ENCODE results near the gene ZNF205. TPM values are rescaled to one million over a fixed set of nuclear protein-coding genes. Genes with fewer than 3 reads are reported as not detected.

ZNF205 gene
- total and polyA plus RNA-seq, 8 donors = 0.87 to 27.5 (median 12.9) TPM

- peak in 1 of 2 donors; percentile 73 for DNase-seq
- Histone ChIP-seq H3K36me3 (no peaks in the 10 kb centered on the region), H3K9me3 (no peaks in the 10 kb centered on the region), H3K27me3 (peaks cover 0 to 20% (median 3%) of the 10 kb centered on the region in 3 donors), H3K27ac (peak overlapping the region; percentile 3 to 69 (median 53)), H3K4me1 (peaks cover 0 to 25% (median 7%) of the 10 kb centered on the region in 4 donors), H3K4me3 (peak overlapping the region in 2 of 4 donors; percentile 18 to 28)
- WGBS, 5 donors = 57 to 75% (median 67%) methylated on average over 12 to 18 of the region's 18 CpGs
- intact Hi-C loops (cut with DNase I; ENCODE audit: low total_unique reads) = no loop called here
- no peak for TF ChIP-seq EP300 (IDR thresholded peaks at IDR 0.05)
- no peak for TF ChIP-seq POLR2AphosphoS5 (IDR thresholded peaks at IDR 0.05)
- TF ChIP-seq POLR2A (IDR thresholded peaks at IDR 0.05) = no peak
- TF ChIP-seq CTCF (IDR thresholded peaks at IDR 0.05) = peak in 1 of 7 experiments; percentile 10
Observed at GRCh38 chr16:3087243-3088235, 24.8 kb upstream of the ZNF205 start.

GRCh38 chr16:3088450-3088849 is 23.9 kb upstream of the ZNF205 start:
- DNase-seq = no peak
- H3K9me3 ChIP-seq = no peaks in the 10 kb centered on the region
- 57 to 70% (median 66%) methylated on average over 7 of the region's 7 CpGs for WGBS, 5 donors
- no peak overlapping the region for H3K27ac ChIP-seq
- no peaks in the 10 kb centered on the region for H3K36me3 ChIP-seq
- peaks cover 0 to 26% (median 8%) of the 10 kb centered on the region in 3 donors for H3K27me3 ChIP-seq
- TF ChIP-seq CTCF (IDR thresholded peaks at IDR 0.05) (no peak), EP300 (IDR thresholded peaks at IDR 0.05) (no peak), POLR2A (IDR thresholded peaks at IDR 0.05) (no peak), POLR2AphosphoS5 (IDR thresholded peaks at IDR 0.05) (no peak)
- H3K4me3 ChIP-seq = no peak overlapping the region
- peaks cover 0 to 25% (median 7%) of the 10 kb centered on the region in 4 donors for H3K4me1 ChIP-seq
- intact Hi-C loops (cut with DNase I; ENCODE audit: low total_unique reads) = no loop called here

- Histone ChIP-seq H3K36me3 (no peaks in the 10 kb centered on the region), H3K4me3 (no peak overlapping the region), H3K4me1 (peaks cover 0 to 25% (median 7%) of the 10 kb centered on the region in 4 donors), H3K9me3 (no peaks in the 10 kb centered on the region), H3K27ac (no peak overlapping the region), H3K27me3 (peaks cover 0 to 26% (median 8%) of the 10 kb centered on the region in 3 donors)
- WGBS, 5 donors = 91 to 97% (median 95%) methylated on average over 32 to 71 of the region's 71 CpGs
- intact Hi-C loops (cut with DNase I; ENCODE audit: low total_unique reads) = no loop called here
- no peak for DNase-seq
- no peak for TF ChIP-seq POLR2A (IDR thresholded peaks at IDR 0.05)
- no peak for TF ChIP-seq CTCF (IDR thresholded peaks at IDR 0.05)
- TF ChIP-seq POLR2AphosphoS5 (IDR thresholded peaks at IDR 0.05) = no peak
- TF ChIP-seq EP300 (IDR thresholded peaks at IDR 0.05) = no peak
Observed at GRCh38 chr16:3088925-3089716, 23.3 kb upstream of the ZNF205 start.
